HEK293T (cell line): Measurements from ENCODE around the gene APOL1.
"Not testable (repeated sequence)": the region's sequence is repeated elsewhere in the genome, so short reads cannot be mapped to it uniquely, and the experiment has no call there.

Experiments used
- BHLHE40 ChIP-seq: fragments of 450-650 bp; IDR thresholded peaks from 2 replicates; pipeline ENCODE4 v1.6.1; 2016; ENCODE audit warnings: mild to moderate bottlenecking, moderate library complexity, borderline replicate concordance
- CTBP1 ChIP-seq: fragments of 450-650 bp; IDR thresholded peaks from 2 replicates; pipeline ENCODE4 v1.6.1; 2016; ENCODE audit warnings: borderline replicate concordance
- ELF4 ChIP-seq: fragments of 450-650 bp; IDR thresholded peaks from 2 replicates; pipeline ENCODE4 v1.6.1; 2017; ENCODE audit warnings: antibody characterized with exemption
- FOXA1 ChIP-seq: fragments of 450-650 bp; IDR thresholded peaks from 2 replicates; pipeline ENCODE4 v1.6.1; 2016; ENCODE audit warnings: mild to moderate bottlenecking
- FOXK2 ChIP-seq: fragments of 450-650 bp; IDR thresholded peaks from 2 replicates; pipeline ENCODE4 v1.6.1; 2016; ENCODE audit warnings: mild to moderate bottlenecking
- FOXM1 ChIP-seq: fragments of 450-650 bp; IDR thresholded peaks from 2 replicates; pipeline ENCODE4 v1.6.1; 2017; ENCODE audit warnings: mild to moderate bottlenecking, borderline replicate concordance
- HDGF ChIP-seq: fragments of 450-650 bp; IDR thresholded peaks from 2 replicates; pipeline ENCODE4 v1.6.1; 2017; ENCODE audit warnings: antibody characterized with exemption, borderline replicate concordance
- L3MBTL2 ChIP-seq: fragments of 450-650 bp; conservative IDR thresholded peaks from 2 replicates; pipeline ENCODE4 v1.6.1; 2016; ENCODE audit warnings: mild to moderate bottlenecking
- SP1 ChIP-seq: fragments of 450-650 bp; IDR thresholded peaks from 2 replicates; pipeline ENCODE4 v1.6.1; 2017
- SUZ12 ChIP-seq: fragments of 450-650 bp; IDR thresholded peaks from 2 replicates; pipeline ENCODE4 v1.6.1; 2016; ENCODE audit warnings: mild to moderate bottlenecking
- ZNF384 ChIP-seq: fragments of 450-650 bp; IDR thresholded peaks from 2 replicates; pipeline ENCODE4 v1.6.1; 2016
- TF ChIP-seq, protein P1 (sequence below): fragments of 450-650 bp; IDR thresholded peaks from 2 replicates; pipeline ENCODE4 v1.6.1; 2016

DNA sequence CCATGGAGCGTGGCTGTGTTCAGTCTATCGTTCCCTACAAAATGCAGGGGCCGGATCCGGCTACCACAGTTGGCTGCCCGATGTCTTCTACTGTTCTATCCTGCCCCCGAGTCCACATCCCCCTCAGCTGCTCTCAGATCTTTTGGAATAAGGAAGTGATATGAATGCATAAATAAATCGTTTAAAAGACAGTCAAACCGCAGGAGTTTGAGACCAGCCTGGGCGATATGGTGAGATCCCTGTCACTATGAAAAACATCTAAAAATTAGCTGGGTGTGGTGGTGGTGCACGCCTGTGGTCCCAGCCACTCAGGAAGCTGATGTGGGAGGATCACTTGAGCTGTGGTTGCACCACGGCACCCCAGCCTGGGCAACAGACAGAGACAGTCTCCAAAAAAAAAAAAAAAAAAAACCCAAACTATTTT is 37.0 kb downstream of the APOL1 start:
- not testable (repeated sequence) for TF ChIP-seq FOXM1, ELF4, FOXK2, BHLHE40, FOXA1, CTBP1, SUZ12, HDGF, SP1, ZNF384, L3MBTL2
- TF ChIP-seq, protein P1, sequence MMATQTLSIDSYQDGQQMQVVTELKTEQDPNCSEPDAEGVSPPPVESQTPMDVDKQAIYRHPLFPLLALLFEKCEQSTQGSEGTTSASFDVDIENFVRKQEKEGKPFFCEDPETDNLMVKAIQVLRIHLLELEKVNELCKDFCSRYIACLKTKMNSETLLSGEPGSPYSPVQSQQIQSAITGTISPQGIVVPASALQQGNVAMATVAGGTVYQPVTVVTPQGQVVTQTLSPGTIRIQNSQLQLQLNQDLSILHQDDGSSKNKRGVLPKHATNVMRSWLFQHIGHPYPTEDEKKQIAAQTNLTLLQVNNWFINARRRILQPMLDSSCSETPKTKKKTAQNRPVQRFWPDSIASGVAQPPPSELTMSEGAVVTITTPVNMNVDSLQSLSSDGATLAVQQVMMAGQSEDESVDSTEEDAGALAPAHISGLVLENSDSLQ: not testable (repeated sequence)
